Measurements from ENCODE around the gene GRAMD1B.
"Not testable (repeated sequence)": the region's sequence is repeated elsewhere in the genome, so short reads cannot be mapped to it uniquely, and the experiment has no call there.

GRAMD1B gene

DNA sequence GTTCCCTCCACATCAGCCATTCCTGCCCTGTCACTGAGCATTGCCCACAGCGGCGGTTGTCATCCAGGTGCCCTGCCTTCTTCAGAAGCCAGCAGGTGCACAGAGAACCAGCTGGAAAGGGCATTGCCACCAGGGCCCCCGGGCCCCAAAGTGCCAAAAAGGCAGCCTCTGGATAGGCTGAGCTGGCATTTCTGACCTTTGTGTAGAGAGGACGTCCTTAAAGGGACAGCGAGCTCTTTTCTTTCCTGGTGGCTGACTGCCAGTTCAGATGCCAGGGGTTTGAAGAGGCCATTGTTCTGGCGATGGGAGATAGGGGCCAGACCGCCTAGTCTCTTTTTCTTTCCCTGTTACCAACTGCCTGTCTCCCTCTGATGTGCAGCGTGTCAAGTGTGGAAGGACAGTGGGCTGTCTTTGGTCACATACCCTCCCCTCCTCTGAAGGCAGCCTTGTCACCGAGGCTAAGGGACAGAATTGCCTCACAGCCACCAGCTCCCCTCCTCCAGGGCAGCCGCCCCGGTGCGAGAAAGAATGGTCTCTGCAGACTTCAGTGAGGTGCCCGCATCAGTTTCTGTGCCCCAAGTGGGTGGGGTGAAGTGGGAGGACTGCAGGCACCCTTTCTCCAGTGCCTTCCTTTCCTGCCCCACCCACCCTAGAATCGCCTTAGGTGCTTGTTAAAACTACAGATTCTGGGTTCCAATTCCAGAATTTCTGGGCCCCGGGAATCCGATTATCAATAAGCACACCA lies 114.7 kb downstream of the GRAMD1B start:
- DNase-seq = no peak

DNA sequence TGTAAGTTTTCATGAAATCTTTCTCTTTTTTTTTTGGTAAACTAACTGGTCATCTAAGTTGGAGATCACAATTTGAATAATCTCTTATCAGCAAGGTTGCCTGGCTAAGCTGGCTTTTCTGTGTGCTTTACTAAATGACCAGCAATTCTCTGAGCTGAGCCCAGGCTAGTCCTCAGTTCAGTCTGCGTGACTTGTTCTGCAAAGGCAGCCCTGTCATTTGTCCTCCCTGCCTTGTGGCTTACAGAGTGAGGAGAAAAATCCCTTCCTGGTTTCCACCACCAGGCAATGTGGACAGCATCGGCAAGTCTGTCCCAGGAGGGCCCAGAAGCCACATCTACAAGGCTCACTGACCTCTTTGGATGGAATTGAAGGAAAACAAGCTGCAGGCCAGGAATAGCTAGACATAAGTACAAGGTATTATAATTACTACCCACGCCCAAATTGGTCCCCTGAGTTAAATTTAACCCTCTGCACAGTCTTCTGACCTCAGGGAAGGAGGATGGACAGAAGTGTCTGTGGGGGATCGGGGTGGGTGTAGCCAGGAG lies 115.7 kb downstream of the GRAMD1B start:
- DNase-seq = no peak

DNA sequence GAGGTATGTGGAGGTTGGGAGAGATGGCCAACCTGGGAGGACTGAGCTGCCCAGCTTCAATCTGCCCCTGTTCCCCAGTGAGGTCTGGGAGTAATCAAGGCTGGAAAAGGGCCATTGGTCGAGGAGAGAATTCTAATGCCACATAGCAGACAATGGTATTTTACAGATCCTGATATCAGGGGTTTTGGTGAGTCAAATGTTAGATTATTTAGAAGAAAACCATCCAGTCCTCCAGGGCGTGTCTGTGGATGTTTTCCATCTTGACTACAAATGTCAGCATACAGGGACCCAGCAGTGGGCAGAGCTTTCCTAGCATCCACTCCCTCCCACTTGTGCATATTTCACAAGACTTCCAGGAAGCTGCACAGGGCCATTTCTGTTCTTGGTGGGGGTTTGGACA lies 116.4 kb downstream of the GRAMD1B start:
- DNase-seq = no peak

DNA sequence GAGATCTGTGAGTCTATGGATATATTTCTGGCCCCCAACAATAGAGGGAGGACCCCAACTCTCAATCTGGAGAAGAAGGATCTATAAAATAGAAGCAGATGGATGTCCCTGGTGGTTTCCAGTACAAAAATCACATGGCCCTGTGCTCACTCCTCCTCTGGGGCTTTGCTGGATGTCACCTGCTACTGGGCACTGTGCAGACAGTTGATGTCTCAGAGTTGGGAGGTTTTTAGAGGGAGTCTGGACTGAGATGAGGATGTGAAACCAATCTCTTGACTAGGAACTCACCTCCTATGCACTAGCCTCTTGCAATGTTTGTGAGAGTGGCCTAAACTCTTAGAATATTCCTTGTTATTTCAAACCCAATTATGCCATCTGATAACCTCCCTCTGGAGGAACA lies 117.1 kb downstream of the GRAMD1B start:
- DNase-seq = no peak

DNA sequence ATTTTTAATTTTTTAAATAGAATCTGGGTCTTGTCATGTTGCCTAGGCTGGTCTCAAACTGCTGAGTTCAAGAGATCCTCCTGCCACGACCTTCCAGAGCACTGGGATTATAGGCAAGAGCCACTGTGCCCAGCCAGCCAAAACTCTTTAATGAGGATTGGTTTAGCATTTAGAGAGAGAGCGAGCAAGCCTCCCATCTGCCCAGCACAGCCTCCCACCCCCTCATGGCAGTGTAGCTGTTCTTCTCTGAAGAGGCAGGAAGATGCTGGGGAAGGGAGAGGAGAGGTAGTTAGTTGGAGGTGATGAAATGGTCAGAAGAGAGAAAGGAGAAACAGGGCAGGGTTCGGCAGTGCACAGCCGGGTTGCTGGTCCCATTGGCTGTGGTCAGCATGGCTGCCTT lies 118.7 kb downstream of the GRAMD1B start:
- DNase-seq = no peak

DNA sequence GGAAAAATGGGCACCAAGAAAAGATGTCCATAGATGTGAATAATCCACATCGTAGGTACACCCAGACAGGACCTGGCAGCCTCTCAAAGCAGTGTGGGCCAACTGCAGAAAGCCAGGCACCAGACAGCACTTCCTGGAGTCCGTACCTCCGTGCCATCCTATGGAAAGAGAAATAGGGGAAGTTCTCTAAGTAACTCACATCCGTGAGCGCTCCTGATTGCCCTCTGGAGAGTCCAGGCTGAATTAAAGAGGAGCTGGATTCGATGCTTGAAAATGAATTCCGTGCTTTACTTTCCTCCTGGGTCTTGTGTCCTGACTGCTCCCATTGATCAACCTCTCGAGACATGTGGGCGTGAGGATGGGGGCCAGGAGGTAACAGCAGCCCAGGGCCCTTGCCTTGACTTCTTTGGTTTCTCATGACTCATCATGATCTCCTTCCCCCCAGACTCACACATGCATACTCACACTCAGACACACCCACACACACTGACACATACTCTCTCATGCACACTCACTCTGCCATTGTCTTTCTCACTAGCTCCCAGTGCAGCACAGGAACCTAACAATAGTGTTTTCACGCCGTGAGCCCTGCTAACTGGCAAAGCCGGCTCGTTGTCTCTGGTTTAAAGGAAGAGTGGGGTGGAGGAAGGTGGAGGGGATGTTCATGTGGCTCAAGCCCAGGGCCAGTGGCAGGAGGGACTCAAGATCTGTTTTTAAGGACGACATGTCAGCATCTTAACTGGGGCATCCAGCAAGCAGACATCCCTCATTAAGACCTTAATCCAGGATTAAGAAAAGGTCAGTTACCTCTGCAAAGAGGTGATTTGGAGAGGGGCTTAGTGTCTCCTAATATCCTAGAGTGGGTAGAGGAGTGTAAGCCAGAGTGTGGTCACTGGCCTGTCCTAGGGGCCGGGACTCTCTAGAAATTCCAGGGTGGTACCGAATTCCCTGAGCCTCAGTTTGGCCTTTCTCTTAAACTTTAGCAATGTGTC lies 120.2 kb downstream of the GRAMD1B start:
- no peak for DNase-seq

DNA sequence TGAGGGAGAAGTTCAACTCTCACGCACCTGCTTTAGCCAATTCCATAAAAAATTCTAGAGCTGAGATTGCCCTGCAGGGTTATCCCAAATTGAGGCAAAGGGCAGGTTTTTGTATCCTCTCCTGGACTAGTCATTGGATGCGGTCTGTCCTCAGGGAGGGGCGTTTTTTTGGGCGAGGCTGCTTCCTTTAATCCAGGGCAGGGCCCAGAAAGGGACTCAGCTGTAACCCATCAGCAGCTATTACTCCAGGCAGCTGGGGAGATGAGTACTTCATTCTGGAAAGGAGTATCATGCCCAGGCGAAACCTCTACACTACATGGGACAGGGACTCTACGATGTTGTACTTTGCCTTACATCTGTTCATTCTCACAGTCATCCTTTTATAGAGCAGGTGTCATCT lies 121.0 kb downstream of the GRAMD1B start:
- no peak for DNase-seq

DNA sequence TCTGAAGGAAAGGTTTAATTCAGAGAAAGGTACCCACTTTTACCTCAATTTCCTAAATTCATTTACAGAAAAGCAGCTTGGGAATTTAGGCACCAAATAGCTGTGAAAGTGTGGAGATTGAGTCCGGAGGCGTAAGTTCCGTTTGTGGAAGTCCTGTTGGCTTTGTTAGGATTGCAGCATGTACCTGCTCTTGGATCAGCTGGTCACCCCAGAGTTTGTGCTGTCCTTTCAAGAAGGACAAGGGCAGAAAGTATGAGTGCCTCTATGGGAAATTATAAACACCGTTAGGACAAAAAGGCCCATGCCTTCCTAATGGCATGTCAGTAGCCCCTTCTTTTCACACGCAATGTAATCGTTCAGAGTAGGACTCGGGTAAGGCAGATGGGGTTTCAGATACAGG lies 126.6 kb downstream of the GRAMD1B start:
- no peak for DNase-seq

DNA sequence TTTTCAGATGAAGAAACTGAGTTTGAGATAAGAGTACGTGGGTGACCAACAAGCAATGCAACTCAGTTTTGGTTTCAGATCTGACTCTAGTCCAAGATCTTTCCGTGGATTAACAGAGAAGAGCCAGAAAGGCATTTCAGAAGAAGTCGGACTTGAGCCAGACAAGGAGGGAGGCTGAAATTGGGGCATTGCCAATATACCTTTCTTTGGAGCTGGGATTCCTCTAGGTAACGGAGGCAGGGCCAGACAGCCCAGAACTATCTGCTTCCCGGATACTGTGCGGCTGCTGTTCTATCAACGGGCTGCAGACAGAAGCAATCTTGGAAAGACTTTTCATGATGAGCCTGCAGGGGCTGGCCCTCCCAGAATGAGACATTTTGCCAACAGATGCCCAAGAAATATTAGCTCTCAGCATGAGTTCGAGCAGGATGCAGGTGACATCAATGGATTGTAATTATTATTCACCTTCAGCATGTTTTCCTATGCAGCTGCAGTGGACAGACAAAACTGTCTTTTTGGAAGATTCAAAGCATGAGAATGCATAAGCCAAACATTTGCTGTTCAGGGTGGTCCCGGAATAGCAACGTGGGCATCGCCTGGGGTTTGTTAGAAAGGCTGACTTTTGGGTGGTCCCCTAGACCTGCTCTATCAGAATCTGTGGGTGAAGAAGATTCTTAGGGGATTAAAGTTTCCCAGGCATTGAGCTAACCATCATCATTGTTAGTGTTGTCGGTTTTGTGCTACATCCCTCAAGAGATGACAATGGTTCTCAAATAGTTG lies 128.7 kb downstream of the GRAMD1B start:
- no peak for DNase-seq

DNA sequence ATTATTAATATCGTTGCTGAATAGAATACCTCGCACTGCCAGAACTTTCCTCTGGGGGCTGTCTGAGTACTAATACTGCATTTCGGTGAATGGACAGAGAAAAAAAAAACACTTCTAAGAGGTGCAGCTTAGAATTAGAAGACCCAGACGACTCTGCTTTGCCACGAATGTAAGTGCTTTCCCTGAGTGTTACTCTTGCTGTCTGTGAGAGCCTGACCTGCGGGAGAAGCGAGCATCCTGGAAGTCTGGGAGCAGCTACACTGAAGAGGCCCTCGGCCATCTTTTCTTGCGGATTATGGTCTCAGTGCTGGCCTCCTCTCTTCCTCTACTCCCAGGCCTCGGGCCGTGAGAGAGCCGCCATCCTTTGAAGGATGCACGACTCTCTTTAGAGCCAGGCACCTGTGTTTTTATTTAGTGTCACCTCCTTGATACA lies 129.5 kb downstream of the GRAMD1B start:
- DNase-seq = no peak

DNA sequence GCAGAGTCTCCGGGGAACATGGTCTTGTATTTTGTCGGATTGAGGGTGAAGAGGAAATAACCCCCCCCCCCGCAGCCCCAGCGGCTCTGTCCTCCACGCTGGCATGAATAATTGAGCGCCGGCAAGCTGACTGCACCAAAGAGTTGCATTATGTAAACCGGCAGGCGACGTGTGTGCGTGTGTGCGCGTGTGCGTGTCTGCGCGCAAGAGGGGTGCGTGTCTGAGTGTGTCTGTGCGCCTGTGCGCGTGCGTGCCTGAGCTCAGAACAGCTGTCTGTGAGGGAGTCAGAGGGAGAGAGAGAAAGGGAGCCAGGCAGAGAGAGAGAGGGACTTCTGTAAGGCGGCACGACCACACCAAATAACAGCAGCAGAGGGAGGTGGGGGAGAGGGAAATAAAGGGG lies 129.9 kb downstream of the GRAMD1B start:
- DNase-seq = no peak

DNA sequence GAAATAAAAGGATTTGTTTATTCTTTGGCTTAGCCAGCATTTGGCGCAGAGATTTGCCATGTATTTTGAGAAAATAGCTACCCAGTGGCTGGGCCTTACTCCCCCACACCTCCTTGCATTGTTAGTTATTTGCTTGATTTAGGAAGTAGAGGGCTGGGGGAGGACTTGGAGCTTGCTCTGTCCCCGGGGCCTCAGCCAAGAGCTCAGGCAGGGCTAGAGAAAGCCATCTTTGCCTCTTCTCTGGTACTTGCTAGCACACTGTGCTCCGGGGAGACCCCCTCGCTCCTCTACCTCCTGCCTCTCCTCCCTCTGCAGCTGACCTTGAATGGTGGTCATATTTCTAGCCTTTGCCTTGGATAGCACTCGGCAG lies 131.3 kb downstream of the GRAMD1B start:
- DNase-seq = no peak

DNA sequence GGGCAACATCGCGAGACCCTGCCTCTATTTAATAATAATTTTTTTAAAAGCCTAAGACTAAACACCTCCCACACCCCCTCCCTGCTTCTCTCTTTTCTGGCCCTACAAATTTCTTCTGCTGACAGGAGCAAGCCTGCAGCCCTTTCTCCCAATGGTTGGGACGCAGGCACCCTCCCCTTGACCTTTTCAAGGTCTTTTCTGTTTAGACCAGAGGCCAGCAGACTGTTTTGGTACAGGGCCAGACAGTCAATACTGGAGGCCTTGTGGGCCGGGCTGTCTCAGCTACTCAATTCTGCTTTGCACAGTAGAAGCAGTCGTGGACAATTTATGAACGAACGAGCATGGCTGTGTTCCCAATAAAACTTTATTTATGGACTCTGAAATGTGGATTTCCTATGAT lies 132.1 kb downstream of the GRAMD1B start:
- DNase-seq = no peak

DNA sequence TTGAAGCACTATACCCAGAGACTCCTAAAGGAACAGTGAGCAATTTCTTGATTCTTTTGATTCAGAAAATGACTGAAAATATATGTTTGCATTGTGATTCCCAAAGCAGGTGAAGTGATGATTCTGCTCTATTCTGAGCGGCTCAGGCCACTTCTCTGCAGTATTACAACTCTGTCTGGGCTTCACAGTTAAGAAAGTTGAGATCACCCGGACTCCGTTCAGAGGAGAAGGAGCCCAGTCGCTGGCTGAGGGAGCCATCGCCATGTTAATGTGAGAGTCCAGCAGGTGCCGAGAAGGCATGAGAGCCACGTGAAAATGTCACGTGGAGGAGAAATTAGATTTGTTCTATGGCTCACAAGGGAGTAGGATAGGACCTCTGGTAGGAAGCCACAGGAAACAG lies 132.8 kb downstream of the GRAMD1B start:
- DNase-seq = no peak

DNA sequence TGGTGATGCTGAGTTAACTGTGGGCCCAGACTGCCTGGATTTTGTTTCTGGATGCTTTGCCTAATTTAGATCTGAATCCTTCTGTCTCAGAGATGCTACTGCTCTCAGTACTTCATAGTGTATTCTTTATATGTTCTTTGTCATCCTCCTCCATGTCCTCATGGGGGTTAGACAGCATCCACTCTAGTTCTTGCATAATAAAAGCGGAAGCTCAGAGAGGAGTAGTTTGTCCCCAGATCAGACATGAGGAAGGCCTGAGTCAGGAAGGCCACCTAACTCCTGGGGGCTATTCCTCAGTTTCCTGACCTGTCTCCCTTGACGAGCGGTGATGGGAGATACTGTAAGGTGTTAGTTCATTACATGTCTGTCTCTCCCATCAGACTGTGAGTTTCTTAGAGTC lies 134.2 kb downstream of the GRAMD1B start:
- no peak for DNase-seq

DNA sequence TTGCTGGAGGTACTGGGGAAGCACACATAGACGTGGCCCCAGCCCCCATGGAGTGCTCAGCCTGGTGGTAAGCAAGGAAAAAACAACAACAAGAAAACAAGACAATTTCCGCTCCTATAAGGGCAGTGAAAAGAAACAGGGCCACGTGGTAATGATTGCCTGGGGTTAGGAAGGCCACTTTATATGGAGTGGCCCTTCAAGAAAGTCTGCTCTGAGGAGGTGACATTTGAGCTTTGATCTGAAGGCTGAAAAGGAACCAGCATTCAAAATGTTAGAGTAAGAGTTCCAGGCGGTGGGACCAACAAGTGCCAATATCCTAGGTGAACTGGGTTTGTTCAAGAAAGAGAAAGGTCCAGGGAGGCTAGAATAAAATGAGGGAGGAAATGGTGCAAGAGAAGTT lies 136.8 kb downstream of the GRAMD1B start:
- no peak for DNase-seq

DNA sequence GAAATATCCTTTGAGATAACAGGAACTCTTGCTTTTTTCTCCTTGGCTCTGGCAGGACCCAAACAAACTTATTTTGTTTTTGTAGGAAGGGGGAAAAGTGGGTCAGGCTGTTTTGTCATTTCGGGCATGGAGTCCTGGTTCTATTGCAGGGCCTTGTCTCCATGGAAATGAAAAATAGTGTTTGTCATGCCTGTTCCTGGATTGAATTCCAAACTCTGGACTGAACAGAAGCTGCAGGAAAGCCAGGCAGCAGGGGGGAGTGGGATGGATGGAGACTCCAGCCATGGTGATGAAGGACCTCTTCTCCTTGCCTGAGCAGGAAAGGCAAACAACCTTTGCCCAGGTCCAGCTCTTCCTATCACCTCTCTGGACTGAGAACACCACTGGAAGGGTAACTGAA lies 137.4 kb downstream of the GRAMD1B start:
- no peak for DNase-seq

DNA sequence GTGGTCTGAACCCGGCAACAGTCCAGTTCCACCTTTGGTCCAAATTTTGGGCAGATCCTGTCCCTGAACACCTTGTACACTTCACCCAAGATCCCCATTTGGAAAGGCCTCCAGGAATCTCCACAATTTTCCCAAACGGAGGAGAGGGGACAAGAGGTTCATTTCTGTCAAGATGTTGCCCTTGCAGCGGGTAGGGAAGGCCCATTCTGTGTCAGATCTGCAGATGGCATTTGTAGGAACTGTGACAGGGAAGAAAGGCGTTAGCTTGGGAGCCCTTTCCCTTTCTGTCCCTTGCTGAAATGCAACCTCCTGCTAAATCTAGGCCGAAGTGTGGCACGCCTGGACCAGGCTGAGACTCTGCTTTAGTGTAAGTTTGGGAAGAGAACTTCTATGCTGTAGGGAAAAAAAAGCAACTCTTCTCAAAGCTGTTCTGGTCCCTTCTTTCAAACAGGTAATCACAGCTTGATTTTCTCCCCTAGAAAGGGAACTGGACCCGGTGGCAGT lies 138.3 kb downstream of the GRAMD1B start:
- DNase-seq = no peak

DNA sequence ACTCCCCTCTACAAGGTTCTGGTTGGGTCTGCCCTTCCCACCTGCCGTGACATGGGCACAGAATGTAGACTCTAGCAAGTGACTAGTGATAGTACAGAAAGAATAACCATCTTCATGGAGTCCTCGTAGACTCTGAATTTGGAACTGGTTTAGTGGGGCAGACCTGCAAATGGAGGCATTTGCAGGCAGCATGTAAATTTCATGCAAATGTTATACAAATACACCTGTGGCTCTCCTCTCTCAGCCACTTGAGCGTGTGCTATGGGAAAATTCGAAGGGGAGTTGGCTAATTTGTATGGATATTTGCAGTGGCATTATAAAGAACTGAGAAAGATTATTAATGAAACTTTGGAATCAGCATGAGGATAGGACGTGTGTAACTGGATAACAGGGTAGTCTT lies 139.3 kb downstream of the GRAMD1B start:
- DNase-seq = no peak

DNA sequence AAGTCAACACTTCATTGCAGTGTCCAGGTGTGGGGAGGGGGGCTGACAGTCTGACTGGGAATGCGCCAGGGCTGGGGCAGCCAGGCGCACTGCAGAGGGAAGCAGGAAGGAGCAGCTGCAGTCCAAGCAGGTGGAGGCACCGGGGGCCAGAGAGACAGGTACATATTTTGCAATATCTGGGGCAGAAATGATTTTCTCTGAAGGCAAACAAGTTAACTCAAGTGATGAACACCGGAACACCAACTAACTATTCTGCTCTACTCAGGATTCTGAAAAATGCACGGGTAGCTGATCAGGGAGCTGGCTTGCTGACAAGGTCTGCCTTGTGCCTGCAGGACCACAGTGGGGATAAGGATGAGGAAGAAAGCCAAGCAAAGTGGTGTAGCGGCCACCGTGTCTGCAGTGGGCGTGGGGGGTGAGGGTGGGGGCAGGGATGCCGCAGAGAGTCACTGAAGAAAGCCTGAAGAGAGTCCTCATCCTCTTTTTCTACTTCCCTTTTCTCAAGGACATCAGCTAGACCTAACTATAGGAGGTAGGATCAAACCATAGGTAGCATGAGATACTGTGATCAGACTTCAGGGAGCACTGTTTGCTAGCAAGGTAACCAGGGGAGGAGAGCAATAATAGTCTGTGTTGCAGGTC lies 141.0 kb downstream of the GRAMD1B start:
- DNase-seq = no peak

DNA sequence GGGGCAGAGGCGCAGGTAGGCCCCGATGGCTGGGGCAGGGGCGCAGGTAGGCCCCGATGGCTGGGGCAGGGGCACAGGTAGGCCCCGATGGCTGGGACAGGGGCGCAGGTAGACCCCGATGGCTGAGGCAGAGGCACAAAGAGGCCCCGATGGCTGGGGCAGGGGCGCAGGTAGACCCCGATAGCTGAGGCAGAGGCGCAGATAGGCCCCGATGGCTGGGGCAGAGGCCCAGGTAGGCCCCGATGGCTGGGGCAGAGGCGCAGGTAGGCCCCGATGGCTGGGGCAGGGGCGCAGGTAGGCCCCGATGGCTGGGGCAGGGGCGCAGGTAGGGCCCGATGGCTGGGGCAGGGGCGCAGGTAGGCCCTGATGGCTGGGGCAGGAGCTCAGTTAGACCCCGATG lies 142.7 kb downstream of the GRAMD1B start:
- not testable (repeated sequence) for DNase-seq

DNA sequence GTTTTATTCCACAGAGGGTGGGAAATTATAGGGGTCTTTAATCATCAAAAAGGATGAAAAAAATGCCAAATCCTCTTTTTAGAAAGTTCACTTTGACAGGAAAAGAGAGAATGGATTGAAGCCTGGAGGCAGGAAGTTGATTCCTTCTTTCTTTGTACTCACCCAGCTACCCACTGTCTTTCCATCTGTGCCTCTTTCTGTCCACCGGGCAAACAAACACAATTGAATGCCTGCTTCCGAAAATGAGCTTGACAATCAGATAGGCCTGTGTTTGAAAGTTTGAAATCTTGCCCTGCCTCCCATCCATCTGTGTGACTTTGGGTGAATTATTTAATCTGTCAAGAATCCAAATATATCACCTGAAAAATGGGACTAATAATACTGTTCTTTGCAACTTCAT lies 143.2 kb downstream of the GRAMD1B start:
- DNase-seq = peak; percentile 14
